Renal cortex interstitium (tissue), 11 donors: ENCODE measurements around the gene PCDHB14. TPM values are rescaled to one million over a fixed set of nuclear protein-coding genes. Genes with fewer than 3 reads are reported as not detected.
"Not testable (repeated sequence)": the region's sequence is repeated elsewhere in the genome, so short reads cannot be mapped to it uniquely, and the experiment has no call there.

ENCODE experiments used
- DNase-seq, 11 donors: peaks; one replicate each; pipeline ENCODE4 v3.0.0-alpha.2; 2013; ENCODE audit warnings: low read depth in 9 of 11, low spot score in 4 of 11; ENCODE audit errors: extremely low read depth in 1 of 11
- polyA plus RNA-seq, 3 donors: library from polyadenylated mRNA; unstranded; fragments of 120-200 nt; gene quantifications; one replicate each; pipeline ENCODE4 v1.2.1, GENCODE V29; 2013; ENCODE audit not compliant: insufficient read length in 3 of 3

PCDHB14 gene
- polyA plus RNA-seq, 3 donors, result 9.5 to 11.6 (median 10.6) TPM

GRCh38 chr5:141196363-141196762 is 26.8 kb upstream of the PCDHB14 start:
- no peak for DNase-seq

DNA sequence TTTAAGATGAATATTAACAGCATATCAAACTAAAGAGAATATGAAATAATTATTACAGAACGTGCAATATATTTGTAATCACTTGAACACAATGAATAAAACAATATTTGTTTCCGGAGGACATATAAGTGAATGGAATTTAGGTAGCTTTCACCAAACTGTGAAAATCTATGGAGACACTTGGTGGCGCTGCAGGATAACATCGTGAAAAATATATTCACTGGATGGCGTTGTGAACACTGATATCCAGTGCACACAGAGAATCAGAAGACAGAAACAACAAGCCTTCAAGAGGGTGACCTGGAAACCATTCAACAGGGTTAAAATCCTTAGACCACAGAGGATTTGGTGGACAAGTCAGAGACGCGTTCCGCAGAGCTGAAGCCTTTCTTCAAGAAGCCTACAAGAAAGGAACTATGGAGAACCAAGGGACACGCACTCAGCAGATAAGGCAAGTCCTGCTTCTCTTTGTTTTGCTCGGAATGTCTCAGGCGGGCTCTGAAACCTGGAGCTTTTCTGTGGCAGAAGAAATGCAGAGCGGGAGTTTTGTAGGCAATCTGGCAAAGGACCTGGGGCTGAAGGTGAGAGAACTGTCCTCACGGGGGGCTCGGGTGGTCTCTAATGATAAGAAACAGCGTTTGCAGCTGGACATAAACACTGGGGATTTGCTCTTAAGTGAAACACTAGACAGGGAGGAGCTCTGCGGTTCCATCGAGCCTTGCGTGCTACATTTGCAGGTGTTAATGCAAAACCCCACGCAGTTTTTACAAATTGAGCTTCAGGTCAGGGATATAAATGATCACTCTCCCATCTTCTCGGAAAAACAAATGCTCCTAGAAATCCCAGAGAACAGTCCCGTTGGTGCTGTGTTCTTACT is 23.5 kb upstream of the PCDHB14 start, which contains the start of gene PCDHB11:
Gene PCDHB11 (plus strand): TSS at position 269 of the 877 bp plus-strand sequence. CDS start 148 bp downstream, at position 417.
- DNase-seq, result no peak

DNA sequence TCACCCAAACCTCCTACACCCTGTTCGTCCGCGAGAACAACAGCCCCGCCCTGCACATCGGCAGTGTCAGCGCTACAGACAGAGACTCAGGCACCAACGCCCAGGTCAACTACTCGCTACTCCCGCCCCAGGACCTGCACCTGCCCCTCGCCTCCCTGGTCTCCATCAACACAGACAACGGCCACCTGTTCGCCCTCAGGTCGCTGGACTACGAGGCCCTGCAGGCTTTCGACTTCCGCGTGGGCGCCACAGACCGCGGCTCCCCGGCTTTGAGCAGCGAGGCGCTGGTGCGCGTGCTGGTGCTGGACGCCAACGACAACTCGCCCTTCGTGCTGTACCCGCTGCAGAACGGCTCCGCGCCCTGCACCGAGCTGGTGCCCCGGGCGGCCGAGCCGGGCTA is 22.0 kb upstream of the PCDHB14 start:
- not testable (repeated sequence) for DNase-seq

GRCh38 chr5:141201646-141202045 is 21.5 kb upstream of the PCDHB14 start:
- not testable (repeated sequence) for DNase-seq

DNA sequence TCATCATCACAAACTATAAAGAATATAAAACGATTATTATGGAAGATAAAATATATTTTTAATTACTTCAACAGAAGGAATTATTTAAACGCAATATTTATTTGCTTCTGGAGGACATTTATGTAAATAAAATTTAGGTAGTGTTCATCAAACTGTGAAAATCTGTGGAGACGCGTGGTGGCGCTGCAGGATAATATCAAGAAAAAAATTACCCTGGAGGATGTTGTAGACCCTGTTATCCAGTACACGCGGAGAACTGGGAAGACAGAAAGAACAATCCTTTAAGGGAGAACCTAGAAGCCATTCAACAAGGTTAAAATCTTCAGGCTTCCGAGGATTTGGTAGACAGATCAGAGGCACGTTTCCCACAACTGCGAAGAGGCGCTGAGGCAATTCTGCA is 14.7 kb upstream of the PCDHB14 start, which contains the start of gene PCDHB12:
Gene PCDHB12 (plus strand): TSS at position 242 of the 400 bp plus-strand sequence. CDS start 189 bp downstream, outside the sequence.
- DNase-seq, result peak in 1 of 11 donors; percentile 18

DNA sequence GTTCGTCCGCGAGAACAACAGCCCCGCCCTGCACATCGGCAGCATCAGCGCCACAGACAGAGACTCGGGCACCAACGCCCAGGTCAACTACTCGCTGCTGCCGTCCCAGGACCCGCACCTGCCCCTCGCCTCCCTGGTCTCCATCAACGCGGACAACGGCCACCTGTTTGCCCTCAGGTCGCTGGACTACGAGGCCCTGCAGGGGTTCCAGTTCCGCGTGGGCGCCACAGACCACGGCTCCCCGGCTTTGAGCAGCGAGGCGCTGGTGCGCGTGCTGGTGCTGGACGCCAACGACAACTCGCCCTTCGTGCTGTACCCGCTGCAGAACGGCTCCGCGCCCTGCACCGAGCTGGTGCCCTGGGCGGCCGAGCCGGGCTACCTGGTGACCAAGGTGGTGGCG is 12.9 kb upstream of the PCDHB14 start:
- not testable (repeated sequence) for DNase-seq

DNA sequence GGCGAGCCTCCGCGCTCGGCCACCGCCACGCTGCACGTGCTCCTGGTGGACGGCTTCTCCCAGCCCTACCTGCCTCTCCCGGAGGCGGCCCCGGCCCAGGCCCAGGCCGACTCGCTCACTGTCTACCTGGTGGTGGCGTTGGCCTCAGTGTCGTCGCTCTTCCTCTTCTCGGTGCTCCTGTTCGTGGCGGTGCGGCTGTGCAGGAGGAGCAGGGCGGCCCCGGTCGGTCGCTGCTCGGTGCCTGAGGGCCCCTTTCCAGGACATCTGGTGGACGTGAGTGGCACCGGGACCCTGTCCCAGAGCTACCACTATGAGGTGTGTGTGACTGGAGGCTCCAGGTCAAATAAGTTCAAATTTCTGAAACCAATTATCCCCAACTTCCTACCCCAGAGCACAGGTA is 12.3 kb upstream of the PCDHB14 start:
- not testable (repeated sequence) for DNase-seq

DNA sequence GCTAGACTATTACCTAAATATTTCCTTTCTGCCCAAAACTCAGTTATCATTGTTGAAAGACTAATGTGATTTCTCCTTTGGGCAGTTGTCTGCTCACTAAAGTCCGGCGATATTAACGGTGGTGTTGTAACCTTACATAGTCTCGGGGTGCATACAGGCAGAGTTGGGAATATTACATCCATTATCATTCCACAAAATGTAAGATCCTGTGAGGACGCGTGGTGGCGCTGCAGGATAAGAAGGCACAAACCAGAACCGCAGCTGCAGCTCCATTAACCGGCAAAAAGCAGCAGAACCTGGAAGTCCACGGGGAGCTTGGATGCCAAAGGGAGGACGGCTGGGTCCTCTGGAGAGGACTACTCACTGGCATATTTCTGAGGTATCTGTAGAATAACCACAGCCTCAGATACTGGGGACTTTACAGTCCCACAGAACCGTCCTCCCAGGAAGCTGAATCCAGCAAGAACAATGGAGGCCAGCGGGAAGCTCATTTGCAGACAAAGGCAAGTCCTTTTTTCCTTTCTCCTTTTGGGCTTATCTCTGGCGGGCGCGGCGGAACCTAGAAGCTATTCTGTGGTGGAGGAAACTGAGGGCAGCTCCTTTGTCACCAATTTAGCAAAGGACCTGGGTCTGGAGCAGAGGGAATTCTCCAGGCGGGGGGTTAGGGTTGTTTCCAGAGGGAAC is 9.3 kb upstream of the PCDHB14 start, which contains the start of gene PCDHB13:
Gene PCDHB13 (plus strand): TSS at position 264 of the 684 bp plus-strand sequence. CDS start 205 bp downstream, at position 469.
- DNase-seq, result not testable (repeated sequence)

DNA sequence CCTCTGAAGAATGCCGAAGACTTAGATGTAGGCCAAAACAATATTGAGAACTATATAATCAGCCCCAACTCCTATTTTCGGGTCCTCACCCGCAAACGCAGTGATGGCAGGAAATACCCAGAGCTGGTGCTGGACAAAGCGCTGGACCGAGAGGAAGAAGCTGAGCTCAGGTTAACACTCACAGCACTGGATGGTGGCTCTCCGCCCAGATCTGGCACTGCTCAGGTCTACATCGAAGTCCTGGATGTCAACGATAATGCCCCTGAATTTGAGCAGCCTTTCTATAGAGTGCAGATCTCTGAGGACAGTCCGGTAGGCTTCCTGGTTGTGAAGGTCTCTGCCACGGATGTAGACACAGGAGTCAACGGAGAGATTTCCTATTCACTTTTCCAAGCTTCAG is 8.6 kb upstream of the PCDHB14 start:
- not testable (repeated sequence) for DNase-seq

DNA sequence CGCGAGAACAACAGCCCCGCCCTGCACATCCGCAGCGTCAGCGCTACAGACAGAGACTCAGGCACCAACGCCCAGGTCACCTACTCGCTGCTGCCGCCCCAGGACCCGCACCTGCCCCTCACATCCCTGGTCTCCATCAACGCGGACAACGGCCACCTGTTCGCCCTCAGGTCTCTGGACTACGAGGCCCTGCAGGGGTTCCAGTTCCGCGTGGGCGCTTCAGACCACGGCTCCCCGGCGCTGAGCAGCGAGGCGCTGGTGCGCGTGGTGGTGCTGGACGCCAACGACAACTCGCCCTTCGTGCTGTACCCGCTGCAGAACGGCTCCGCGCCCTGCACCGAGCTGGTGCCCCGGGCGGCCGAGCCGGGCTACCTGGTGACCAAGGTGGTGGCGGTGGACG is 7.6 kb upstream of the PCDHB14 start:
- DNase-seq, result not testable (repeated sequence)

DNA sequence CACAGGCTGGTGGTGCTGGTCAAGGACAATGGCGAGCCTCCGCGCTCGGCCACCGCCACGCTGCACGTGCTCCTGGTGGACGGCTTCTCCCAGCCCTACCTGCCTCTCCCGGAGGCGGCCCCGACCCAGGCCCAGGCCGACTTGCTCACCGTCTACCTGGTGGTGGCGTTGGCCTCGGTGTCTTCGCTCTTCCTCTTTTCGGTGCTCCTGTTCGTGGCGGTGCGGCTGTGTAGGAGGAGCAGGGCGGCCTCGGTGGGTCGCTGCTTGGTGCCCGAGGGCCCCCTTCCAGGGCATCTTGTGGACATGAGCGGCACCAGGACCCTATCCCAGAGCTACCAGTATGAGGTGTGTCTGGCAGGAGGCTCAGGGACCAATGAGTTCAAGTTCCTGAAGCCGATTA is 7.1 kb upstream of the PCDHB14 start:
- not testable (repeated sequence) for DNase-seq

GRCh38 chr5:141224844-141225243 is 1.7 kb downstream of the PCDHB14 start:
- not testable (repeated sequence) for DNase-seq

DNA sequence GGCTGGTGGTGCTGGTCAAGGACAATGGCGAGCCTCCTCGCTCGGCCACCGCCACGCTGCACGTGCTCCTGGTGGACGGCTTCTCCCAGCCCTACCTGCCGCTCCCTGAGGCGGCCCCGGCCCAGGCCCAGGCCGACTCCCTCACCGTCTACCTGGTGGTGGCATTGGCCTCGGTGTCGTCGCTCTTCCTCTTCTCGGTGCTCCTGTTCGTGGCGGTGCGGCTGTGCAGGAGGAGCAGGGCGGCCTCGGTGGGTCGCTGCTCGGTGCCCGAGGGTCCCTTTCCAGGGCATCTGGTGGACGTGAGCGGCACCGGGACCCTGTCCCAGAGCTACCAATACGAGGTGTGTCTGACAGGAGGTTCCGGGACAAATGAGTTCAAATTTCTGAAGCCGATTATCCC is 2.3 kb downstream of the PCDHB14 start:
- DNase-seq, result not testable (repeated sequence)

GRCh38 chr5:141234109-141234667 is 11.0 kb downstream of the PCDHB14 start:
- DNase-seq, result peak in 1 of 11 donors; percentile 9

DNA sequence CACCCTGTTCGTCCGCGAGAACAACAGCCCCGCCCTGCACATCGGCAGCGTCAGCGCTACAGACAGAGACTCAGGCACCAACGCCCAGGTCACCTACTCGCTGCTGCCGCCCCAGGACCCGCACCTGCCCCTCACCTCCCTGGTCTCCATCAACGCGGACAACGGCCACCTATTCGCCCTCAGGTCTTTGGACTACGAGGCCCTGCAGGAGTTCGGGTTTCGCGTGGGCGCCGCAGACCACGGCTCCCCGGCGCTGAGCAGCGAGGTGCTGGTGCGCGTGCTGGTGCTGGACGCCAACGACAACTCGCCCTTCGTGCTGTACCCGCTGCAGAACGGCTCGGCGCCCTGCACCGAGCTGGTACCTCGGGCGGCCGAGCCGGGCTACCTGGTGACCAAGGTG is 12.8 kb downstream of the PCDHB14 start:
- DNase-seq, result not testable (repeated sequence)

- no peak for DNase-seq
These were observed 13.6 kb downstream of the PCDHB14 start for GRCh38 chr5:141236516-141237313.

- no peak for DNase-seq
These were observed 18.4 kb downstream of the PCDHB14 start for GRCh38 chr5:141241496-141241895.

DNA sequence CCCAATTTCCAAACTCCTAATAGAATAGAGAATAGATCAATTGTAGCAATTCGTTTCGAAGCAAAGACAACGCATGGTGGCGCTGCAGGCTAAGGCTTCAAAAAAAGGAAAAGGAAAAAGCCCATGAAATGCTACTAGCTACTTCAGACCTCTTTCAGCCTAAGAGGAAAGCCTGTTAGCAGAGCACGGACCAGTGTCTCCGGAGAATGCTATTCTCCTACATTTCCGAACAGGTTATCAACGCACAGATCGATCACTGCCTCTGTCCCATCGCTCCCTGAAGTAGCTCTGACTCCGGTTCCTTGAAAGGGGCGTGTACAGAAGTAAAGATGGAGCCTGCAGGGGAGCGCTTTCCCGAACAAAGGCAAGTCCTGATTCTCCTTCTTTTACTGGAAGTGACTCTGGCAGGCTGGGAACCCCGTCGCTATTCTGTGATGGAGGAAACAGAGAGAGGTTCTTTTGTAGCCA is 22.1 kb downstream of the PCDHB14 start, which contains the start of gene PCDHB15:
Gene PCDHB15 (plus strand): TSS at position 146 of the 468 bp plus-strand sequence. CDS start 184 bp downstream, at position 330.
- peak in 2 of 11 donors; percentile 20 to 27 for DNase-seq
